ENCODE results near the gene CIC. TPM values are rescaled to one million over a fixed set of nuclear protein-coding genes. Genes with fewer than 3 reads are reported as not detected.

Gene CIC
- total and polyA plus RNA-seq, 9 of the 15 experiments (the other 6 are each of a cell fraction or from before 2014, with no cell fraction given), result 0.07 to 44.7 (median 8.6) TPM

DNA sequence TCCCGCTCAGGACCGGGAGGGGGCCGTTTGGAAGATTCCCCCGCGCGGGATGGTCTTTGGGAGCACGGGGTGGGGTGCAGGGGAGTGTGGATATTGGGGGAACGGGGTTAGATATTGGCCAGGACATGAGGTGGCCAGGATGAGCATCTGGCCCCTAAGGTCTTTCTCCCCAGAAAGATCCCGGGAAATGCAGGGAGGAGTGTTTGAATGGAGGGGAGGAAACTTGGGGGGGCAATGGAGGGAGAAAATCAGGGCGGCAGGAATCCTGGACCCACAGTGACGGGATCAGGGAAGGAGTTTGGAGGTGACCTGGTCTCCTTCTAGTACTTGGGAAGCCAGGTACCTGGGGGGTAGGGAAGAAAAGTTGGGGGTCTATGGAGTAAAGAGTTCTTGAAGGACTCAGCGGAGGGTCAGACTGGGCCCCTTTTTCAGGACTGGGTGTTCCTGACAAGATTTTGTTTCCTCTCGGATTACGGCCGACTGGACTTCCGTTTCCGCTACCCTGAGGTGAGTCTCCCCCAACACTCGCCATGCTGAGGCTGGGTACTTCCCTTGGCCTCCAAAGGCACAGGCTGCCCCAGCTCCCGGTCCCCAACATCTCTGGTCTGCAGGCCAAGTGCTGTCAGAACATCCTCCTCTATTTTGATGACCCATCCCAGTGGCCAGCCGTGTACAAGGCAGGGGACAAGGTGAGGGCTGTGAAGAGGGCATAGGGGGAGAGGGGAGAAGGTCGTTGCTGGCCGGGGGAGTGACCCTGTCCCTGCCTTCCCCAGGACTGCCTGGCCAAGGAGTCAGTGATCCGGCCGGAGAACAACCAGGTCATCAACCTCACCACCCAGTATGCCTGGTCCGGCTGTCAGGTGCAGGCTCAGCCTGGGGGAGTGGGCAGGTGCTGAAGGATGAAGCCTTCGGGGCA lies 45.0 kb downstream of the CIC start:
- Histone ChIP-seq H3K36me3 (ENCODE audit: control insufficient read depth, insufficient read depth, low read length) (no peaks in the 10 kb centered on the region), H3K4me2 (ENCODE audit: insufficient read depth, low read length) (peak overlapping the region; percentile 72; the same call in 1 of the 2 replicates), H3K27ac (ENCODE audit: extremely low read depth, low read depth, low read length) (no peak overlapping the region), H3K9ac (ENCODE audit: insufficient read depth in 1 of 2, low read depth in 2 of 2, low read length in 2 of 2) (peak overlapping the region in 1 of 2 experiments; percentile 88; a peak in 2 of 4 replicates), H3K9me3 (replicated peaks; ENCODE audit: control insufficient read depth, insufficient read depth, low read depth, low read length) (no peaks in the 10 kb centered on the region), H3K27me3 (ENCODE audit: control insufficient read depth in 2 of 2, insufficient read depth in 2 of 2, low read length in 2 of 2) (no peaks in the 10 kb centered on the region), H2AFZ (ENCODE audit: low read depth, low read length) (no peak overlapping the region), H3K4me3 (peak overlapping the region; percentile 51; the same call in 1 of the 2 replicates), H3K4me1 (replicated peaks in 1 of 2; ENCODE audit: control insufficient read depth in 2 of 2, insufficient read depth in 2 of 2, low read length in 2 of 2) (peaks cover 15 to 53% of the 10 kb centered on the region in 2 experiments; a peak in 3 of 5 replicates), H3K9me1 (ENCODE audit: control insufficient read depth, insufficient read depth, low read length) (no peaks in the 10 kb centered on the region), H3K79me2 (ENCODE audit: control insufficient read depth, insufficient read depth, low read length) (no peaks in the 10 kb centered on the region), H4K20me1 (replicated peaks; ENCODE audit: control insufficient read depth, insufficient read depth, low read length) (no peaks in the 10 kb centered on the region)
- ATAC-seq (no peak), FAIRE-seq (no peak), DNase-seq (ENCODE audit: extremely low read depth in 1 of 4, low spot score in 3 of 4) (no peak)
- in situ Hi-C loops (cut with MboI), result no loop called here
- POLR2A ChIA-PET, result interaction anchor here (0.6 to 1.0 kb wide), 3 partner anchors 11 to 338 kb away, joined by 3 to 4 read pairs (median 3); partner anchors contain the start of gene PAFAH1B3
- 24% methylated on average over 23 of the region's 26 CpGs for WGBS (ENCODE audit: insufficient coverage, low coverage, missing lambda C conversion rate)
- intact Hi-C loops (cut with micrococcal nuclease), result no loop called here
- CTCF ChIA-PET (ENCODE audit: low intra/inter-chr PET ratio), result interaction anchor here (0.9 kb wide), 1 partner anchor 11 kb away, joined by 4 read pairs; no protein-coding TSS in a partner anchor
- no TSS peak for BruUV-seq (replicated peaks)
- no peak for TF ChIP-seq NFE2 (IDR thresholded peaks at IDR 0.05; ENCODE audit: low read depth)
- TF ChIP-seq, protein P1, sequence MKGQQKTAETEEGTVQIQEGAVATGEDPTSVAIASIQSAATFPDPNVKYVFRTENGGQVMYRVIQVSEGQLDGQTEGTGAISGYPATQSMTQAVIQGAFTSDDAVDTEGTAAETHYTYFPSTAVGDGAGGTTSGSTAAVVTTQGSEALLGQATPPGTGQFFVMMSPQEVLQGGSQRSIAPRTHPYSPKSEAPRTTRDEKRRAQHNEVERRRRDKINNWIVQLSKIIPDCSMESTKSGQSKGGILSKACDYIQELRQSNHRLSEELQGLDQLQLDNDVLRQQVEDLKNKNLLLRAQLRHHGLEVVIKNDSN (CRISPR knock-in tag; IDR thresholded peaks at IDR 0.05), result no peak
- TF ChIP-seq, protein P2, sequence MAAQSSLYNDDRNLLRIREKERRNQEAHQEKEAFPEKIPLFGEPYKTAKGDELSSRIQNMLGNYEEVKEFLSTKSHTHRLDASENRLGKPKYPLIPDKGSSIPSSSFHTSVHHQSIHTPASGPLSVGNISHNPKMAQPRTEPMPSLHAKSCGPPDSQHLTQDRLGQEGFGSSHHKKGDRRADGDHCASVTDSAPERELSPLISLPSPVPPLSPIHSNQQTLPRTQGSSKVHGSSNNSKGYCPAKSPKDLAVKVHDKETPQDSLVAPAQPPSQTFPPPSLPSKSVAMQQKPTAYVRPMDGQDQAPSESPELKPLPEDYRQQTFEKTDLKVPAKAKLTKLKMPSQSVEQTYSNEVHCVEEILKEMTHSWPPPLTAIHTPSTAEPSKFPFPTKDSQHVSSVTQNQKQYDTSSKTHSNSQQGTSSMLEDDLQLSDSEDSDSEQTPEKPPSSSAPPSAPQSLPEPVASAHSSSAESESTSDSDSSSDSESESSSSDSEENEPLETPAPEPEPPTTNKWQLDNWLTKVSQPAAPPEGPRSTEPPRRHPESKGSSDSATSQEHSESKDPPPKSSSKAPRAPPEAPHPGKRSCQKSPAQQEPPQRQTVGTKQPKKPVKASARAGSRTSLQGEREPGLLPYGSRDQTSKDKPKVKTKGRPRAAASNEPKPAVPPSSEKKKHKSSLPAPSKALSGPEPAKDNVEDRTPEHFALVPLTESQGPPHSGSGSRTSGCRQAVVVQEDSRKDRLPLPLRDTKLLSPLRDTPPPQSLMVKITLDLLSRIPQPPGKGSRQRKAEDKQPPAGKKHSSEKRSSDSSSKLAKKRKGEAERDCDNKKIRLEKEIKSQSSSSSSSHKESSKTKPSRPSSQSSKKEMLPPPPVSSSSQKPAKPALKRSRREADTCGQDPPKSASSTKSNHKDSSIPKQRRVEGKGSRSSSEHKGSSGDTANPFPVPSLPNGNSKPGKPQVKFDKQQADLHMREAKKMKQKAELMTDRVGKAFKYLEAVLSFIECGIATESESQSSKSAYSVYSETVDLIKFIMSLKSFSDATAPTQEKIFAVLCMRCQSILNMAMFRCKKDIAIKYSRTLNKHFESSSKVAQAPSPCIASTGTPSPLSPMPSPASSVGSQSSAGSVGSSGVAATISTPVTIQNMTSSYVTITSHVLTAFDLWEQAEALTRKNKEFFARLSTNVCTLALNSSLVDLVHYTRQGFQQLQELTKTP (IDR thresholded peaks at IDR 0.05; ENCODE audit: low read depth in 1 of 2, partially characterized antibody in 2 of 2), result peak in 1 of 2 experiments; percentile 1
- TF ChIP-seq, protein P3, sequence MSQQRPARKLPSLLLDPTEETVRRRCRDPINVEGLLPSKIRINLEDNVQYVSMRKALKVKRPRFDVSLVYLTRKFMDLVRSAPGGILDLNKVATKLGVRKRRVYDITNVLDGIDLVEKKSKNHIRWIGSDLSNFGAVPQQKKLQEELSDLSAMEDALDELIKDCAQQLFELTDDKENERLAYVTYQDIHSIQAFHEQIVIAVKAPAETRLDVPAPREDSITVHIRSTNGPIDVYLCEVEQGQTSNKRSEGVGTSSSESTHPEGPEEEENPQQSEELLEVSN (IDR thresholded peaks at IDR 0.05; ENCODE audit: borderline replicate concordance in 1 of 2, extremely low read depth in 1 of 2, insufficient read depth in 1 of 2, insufficient read length in 1 of 2, low read depth in 1 of 2, low read length in 1 of 2, poor library complexity in 1 of 2, severe bottlenecking in 1 of 2), result peak in 1 of 2 experiments; percentile 24
- no peak for TF ChIP-seq FOS (IDR thresholded peaks at IDR 0.05; ENCODE audit: extremely low read depth, insufficient read length)
- no peak for TF ChIP-seq EWSR1 (IDR thresholded peaks at IDR 0.05; ENCODE audit: borderline replicate concordance, low read depth, partially characterized antibody)
- no peak for TF ChIP-seq ZNF75A (CRISPR knock-in tag; IDR thresholded peaks at IDR 0.05)
- TF ChIP-seq YBX1 (IDR thresholded peaks at IDR 0.05), result no peak
- TF ChIP-seq, protein P4, sequence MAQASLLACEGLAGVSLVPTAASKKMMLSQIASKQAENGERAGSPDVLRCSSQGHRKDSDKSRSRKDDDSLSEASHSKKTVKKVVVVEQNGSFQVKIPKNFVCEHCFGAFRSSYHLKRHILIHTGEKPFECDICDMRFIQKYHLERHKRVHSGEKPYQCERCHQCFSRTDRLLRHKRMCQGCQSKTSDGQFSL (CRISPR knock-in tag; IDR thresholded peaks at IDR 0.05), result no peak
- TF ChIP-seq, protein P4 (tag; IDR thresholded peaks at IDR 0.05), result no peak
